OCI-LY7 (cell line): ENCODE results near the gene OPCML.

Source experiments
- EZH2phosphoT487 ChIP-seq: fragments of 200-600 bp; sonication (generic); IDR thresholded peaks from 2 replicates; pipeline ENCODE4 v1.6.1; 2018; ENCODE audit warnings: low read depth, borderline replicate concordance, mild to moderate bottlenecking, mixed run types, antibody characterized with exemption, low read length, moderate library complexity, mixed read lengths
- TF ChIP-seq, protein P1 (sequence below): fragments of 200-600 bp; sonication (generic); conservative IDR thresholded peaks from 2 replicates; pipeline ENCODE4 v1.5.1; 2014; ENCODE audit warnings: mild to moderate bottlenecking, antibody characterized with exemption, low read length, moderate library complexity, mixed read lengths

- TF ChIP-seq, protein P1, sequence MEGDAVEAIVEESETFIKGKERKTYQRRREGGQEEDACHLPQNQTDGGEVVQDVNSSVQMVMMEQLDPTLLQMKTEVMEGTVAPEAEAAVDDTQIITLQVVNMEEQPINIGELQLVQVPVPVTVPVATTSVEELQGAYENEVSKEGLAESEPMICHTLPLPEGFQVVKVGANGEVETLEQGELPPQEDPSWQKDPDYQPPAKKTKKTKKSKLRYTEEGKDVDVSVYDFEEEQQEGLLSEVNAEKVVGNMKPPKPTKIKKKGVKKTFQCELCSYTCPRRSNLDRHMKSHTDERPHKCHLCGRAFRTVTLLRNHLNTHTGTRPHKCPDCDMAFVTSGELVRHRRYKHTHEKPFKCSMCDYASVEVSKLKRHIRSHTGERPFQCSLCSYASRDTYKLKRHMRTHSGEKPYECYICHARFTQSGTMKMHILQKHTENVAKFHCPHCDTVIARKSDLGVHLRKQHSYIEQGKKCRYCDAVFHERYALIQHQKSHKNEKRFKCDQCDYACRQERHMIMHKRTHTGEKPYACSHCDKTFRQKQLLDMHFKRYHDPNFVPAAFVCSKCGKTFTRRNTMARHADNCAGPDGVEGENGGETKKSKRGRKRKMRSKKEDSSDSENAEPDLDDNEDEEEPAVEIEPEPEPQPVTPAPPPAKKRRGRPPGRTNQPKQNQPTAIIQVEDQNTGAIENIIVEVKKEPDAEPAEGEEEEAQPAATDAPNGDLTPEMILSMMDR = no peak
- TF ChIP-seq EZH2phosphoT487 = no peak
Measured at GRCh38 chr11:133531971-133532651, at the start of gene OPCML.
